OCI-LY1 (cell line): ENCODE data around the gene FAM53A.

Experiments used
- H2AFZ ChIP-seq: fragments of 200-600 bp; sonication (generic), shearing (Covaris generic); 2 replicates; pipeline ENCODE4 v1.6.0; 2014; ENCODE audit warnings: antibody characterized with exemption, mild to moderate bottlenecking, low read length
- H3F3A ChIP-seq: fragments of 200-600 bp; sonication (generic), shearing (Covaris generic); 2 replicates; pipeline ENCODE4 v1.6.0; 2014; ENCODE audit warnings: mild to moderate bottlenecking, antibody characterized with exemption, low read length, moderate library complexity; ENCODE audit not compliant: insufficient read depth
- H3K27ac ChIP-seq: fragments of 200-600 bp; sonication (generic); 2 replicates; pipeline ENCODE4 v1.5.1; 2014; ENCODE audit warnings: low read length, mixed run types, mild to moderate bottlenecking, low read depth; ENCODE audit not compliant: poor library complexity, severe bottlenecking
- H3K27me3 ChIP-seq: fragments of 200-600 bp; sonication (generic); 2 replicates; pipeline ENCODE4 v1.6.0; 2014; ENCODE audit warnings: antibody characterized with exemption, mild to moderate bottlenecking, low read length, moderate library complexity; ENCODE audit not compliant: insufficient read depth
- H3K36me3 ChIP-seq: fragments of 200-600 bp; sonication (generic); 2 replicates; pipeline ENCODE4 v1.6.1; 2014; ENCODE audit warnings: mild to moderate bottlenecking, antibody characterized with exemption, low read length, moderate library complexity, mixed read lengths; ENCODE audit not compliant: insufficient read depth
- H3K4me1 ChIP-seq: fragments of 200-600 bp; sonication (generic); 2 replicates; pipeline ENCODE4 v1.5.1; 2014; ENCODE audit warnings: mild to moderate bottlenecking, low read length, moderate library complexity; ENCODE audit not compliant: insufficient read depth, severe bottlenecking
- H3K4me2 ChIP-seq: fragments of 200-600 bp; sonication (generic), shearing (Covaris generic); 2 replicates; pipeline ENCODE4 v1.6.1; 2014; ENCODE audit warnings: low read length
- H3K4me3 ChIP-seq: fragments of 200-600 bp; sonication (generic); 2 replicates; pipeline ENCODE4 v1.5.1; 2014; ENCODE audit warnings: low read length, low read depth, mild to moderate bottlenecking, mixed read lengths; ENCODE audit not compliant: poor library complexity, severe bottlenecking
- H3K79me2 ChIP-seq: fragments of 200-600 bp; shearing (Covaris generic); 2 replicates; pipeline ENCODE4 v1.6.1; 2016; ENCODE audit warnings: mixed run types, low read length, mixed read lengths; ENCODE audit not compliant: insufficient read depth
- H3K9ac ChIP-seq: fragments of 200-600 bp; sonication (generic), shearing (Covaris generic); 2 replicates; pipeline ENCODE4 v1.6.1; 2014; ENCODE audit warnings: mild to moderate bottlenecking, low read length, mixed read lengths
- H3K9me2 ChIP-seq: fragments of 200-600 bp; sonication (generic), shearing (Covaris generic); 2 replicates; pipeline ENCODE4 v1.6.1; 2014; ENCODE audit warnings: low read depth, mild to moderate bottlenecking, low read length, mixed read lengths
- H3K9me3 ChIP-seq: fragments of 200-600 bp; shearing (Covaris generic); 2 replicates; pipeline ENCODE4 v1.6.1; 2014; ENCODE audit warnings: low read length, mixed read lengths
- H4K20me1 ChIP-seq: fragments of 200-600 bp; sonication (generic), shearing (Covaris generic); 2 replicates; pipeline ENCODE4 v1.6.0; 2016; ENCODE audit warnings: mild to moderate bottlenecking, low read length; ENCODE audit not compliant: insufficient read depth
- CTCF ChIP-seq: fragments of 200-600 bp; sonication (generic), shearing (Covaris generic); IDR thresholded peaks from 2 replicates; pipeline ENCODE4 v1.5.1; 2017; ENCODE audit warnings: mild to moderate bottlenecking, antibody characterized with exemption, low read length, moderate library complexity, mixed read lengths
- EZH2 ChIP-seq: fragments of 200-600 bp; sonication (generic), shearing (Covaris generic); IDR thresholded peaks from 2 replicates; pipeline ENCODE4 v1.8.0; 2017; ENCODE audit warnings: borderline replicate concordance, mixed run types, mild to moderate bottlenecking, antibody characterized with exemption, low read length, moderate library complexity, mixed read lengths

Gene FAM53A

GRCh38 chr4:1598206-1599025 lies 85.7 kb downstream of the FAM53A start:
- Histone ChIP-seq H3K4me1 (no peaks in the 10 kb centered on the region), H3K9me3 (no peaks in the 10 kb centered on the region), H4K20me1 (no peaks in the 10 kb centered on the region), H3K4me2 (no peak overlapping the region), H3F3A (no peaks in the 10 kb centered on the region), H3K9ac (no peak overlapping the region), H3K4me3 (no peak overlapping the region), H3K27ac (no peak overlapping the region), H3K27me3 (no peaks in the 10 kb centered on the region), H3K79me2 (no peaks in the 10 kb centered on the region), H3K36me3 (no peaks in the 10 kb centered on the region), H3K9me2 (no peaks in the 10 kb centered on the region), H2AFZ (no peak overlapping the region)
- no peak for TF ChIP-seq EZH2

- Histone ChIP-seq H3K9me3 (no peaks in the 10 kb centered on the region), H3K27me3 (no peaks in the 10 kb centered on the region), H3K4me3 (no peak overlapping the region), H2AFZ (no peak overlapping the region), H3K27ac (no peak overlapping the region), H3K9me2 (no peaks in the 10 kb centered on the region), H3K4me2 (no peak overlapping the region), H4K20me1 (no peaks in the 10 kb centered on the region), H3K36me3 (no peaks in the 10 kb centered on the region), H3K9ac (no peak overlapping the region), H3K79me2 (no peaks in the 10 kb centered on the region), H3K4me1 (no peaks in the 10 kb centered on the region), H3F3A (no peaks in the 10 kb centered on the region)
- TF ChIP-seq EZH2 (no peak), CTCF (no peak)
These were observed 86.8 kb downstream of the FAM53A start for GRCh38 chr4:1597021-1597931.

- H3K9ac ChIP-seq = no peak overlapping the region
- H4K20me1 ChIP-seq = no peaks in the 10 kb centered on the region
- H3K4me1 ChIP-seq = no peaks in the 10 kb centered on the region
- TF ChIP-seq CTCF (no peak), EZH2 (no peak)
- H3K27me3 ChIP-seq = no peaks in the 10 kb centered on the region
- H3F3A ChIP-seq = no peaks in the 10 kb centered on the region
- no peak overlapping the region for H2AFZ ChIP-seq
- no peak overlapping the region for H3K4me2 ChIP-seq
- H3K9me3 ChIP-seq = no peaks in the 10 kb centered on the region
- H3K27ac ChIP-seq = no peak overlapping the region
- H3K4me3 ChIP-seq = no peak overlapping the region
- H3K36me3 ChIP-seq = no peaks in the 10 kb centered on the region
- no peaks in the 10 kb centered on the region for H3K9me2 ChIP-seq
- H3K79me2 ChIP-seq = no peaks in the 10 kb centered on the region
These were observed 87.7 kb downstream of the FAM53A start for GRCh38 chr4:1596393-1596792.
